Activated CD8-positive, alpha-beta T cell treated with anti-CD3 and anti-CD28 coated beads for 36 hours (primary cell): ENCODE results near the gene CDH12. TPM values are rescaled to one million over a fixed set of nuclear protein-coding genes. Genes with fewer than 3 reads are reported as not detected.

Source experiments
- ATAC-seq: fragments of 200-7000 bp; cut with Tn5 transposase; one replicate; pipeline ENCODE4 v1.10.0; 2021; ENCODE audit warnings: mild to moderate bottlenecking, moderate library complexity
- CTCF ChIA-PET: fragments of 350-600 bp; sonication (Branson Sonifier 250); formaldehyde crosslinking; loops from one replicate; lab custom pipeline; 2021; ENCODE audit warnings: antibody characterized with exemption; lab: Charles Lee
- POLR2A ChIA-PET: fragments of 350-600 bp; sonication (Branson Sonifier 250); formaldehyde crosslinking; loops from one replicate; lab custom pipeline; 2021; ENCODE audit warnings: antibody characterized with exemption; lab: Charles Lee
- DNase-seq: peaks from one replicate; pipeline ENCODE4 v3.0.0-alpha.2; 2020
- H3K27ac Mint-ChIP-seq: one replicate; pipeline ENCODE4 v1.8.0; 2021; ENCODE audit warnings: mild to moderate bottlenecking, mixed read lengths
- H3K27me3 Mint-ChIP-seq: one replicate; pipeline ENCODE4 v1.8.0; 2021; ENCODE audit warnings: mixed read lengths
- H3K36me3 Mint-ChIP-seq: one replicate; pipeline ENCODE4 v1.8.0; 2021; ENCODE audit warnings: low read depth, mixed read lengths
- H3K4me1 Mint-ChIP-seq: one replicate; pipeline ENCODE4 v1.8.0; 2021; ENCODE audit warnings: low read depth, mixed read lengths
- H3K4me3 Mint-ChIP-seq: one replicate; pipeline ENCODE4 v1.8.0; 2021; ENCODE audit warnings: mild to moderate bottlenecking, moderate library complexity, mixed read lengths
- H3K9me3 Mint-ChIP-seq: one replicate; pipeline ENCODE4 v1.8.0; 2021; ENCODE audit warnings: mixed read lengths
- CTCF ChIP-seq: fragments of 200-600 bp; IDR thresholded peaks from one replicate; pipeline ENCODE4 v1.8.0; 2022; ENCODE audit warnings: antibody characterized with exemption, mild to moderate bottlenecking
- intact Hi-C: fragments of 100-400 bp; cut with micrococcal nuclease; formaldehyde crosslinking; loops from one replicate; pipeline ENCODE4 v1.10.0; 2022
- total RNA-seq, 2 experiments: library from RNA; stranded (reverse); gene quantifications; one replicate each; pipeline ENCODE4 v1.2.3, GENCODE V29; 2021

CDH12 gene
- total RNA-seq, 2 experiments from 2014 or later = not detected

- H3K4me1 Mint-ChIP-seq = no peaks in the 10 kb centered on the region
- peaks cover 2% of the 10 kb centered on the region for H3K9me3 Mint-ChIP-seq
- ChIA-PET POLR2A (no interaction called here), CTCF (no interaction called here)
- H3K36me3 Mint-ChIP-seq = no peaks in the 10 kb centered on the region
- H3K27ac Mint-ChIP-seq = no peak overlapping the region
- no peak overlapping the region for H3K4me3 Mint-ChIP-seq
- intact Hi-C loops = no loop called here
- DNase-seq (no peak), ATAC-seq (no peak)
- TF ChIP-seq CTCF = no peak
- H3K27me3 Mint-ChIP-seq = no peaks in the 10 kb centered on the region
Measured at GRCh38 chr5:22056601-22057000, 796.5 kb downstream of the CDH12 start.

- no peak overlapping the region for H3K4me3 Mint-ChIP-seq
- no peaks in the 10 kb centered on the region for H3K4me1 Mint-ChIP-seq
- intact Hi-C loops = no loop called here
- H3K27ac Mint-ChIP-seq = no peak overlapping the region
- no peak for DNase-seq
- H3K27me3 Mint-ChIP-seq = no peaks in the 10 kb centered on the region
- no peak for TF ChIP-seq CTCF
- no peaks in the 10 kb centered on the region for H3K36me3 Mint-ChIP-seq
- ChIA-PET CTCF (no interaction called here), POLR2A (no interaction called here)
- H3K9me3 Mint-ChIP-seq = peaks cover 8% of the 10 kb centered on the region
- no peak for ATAC-seq
Measured at GRCh38 chr5:22053195-22053594, 799.9 kb downstream of the CDH12 start.

DNA sequence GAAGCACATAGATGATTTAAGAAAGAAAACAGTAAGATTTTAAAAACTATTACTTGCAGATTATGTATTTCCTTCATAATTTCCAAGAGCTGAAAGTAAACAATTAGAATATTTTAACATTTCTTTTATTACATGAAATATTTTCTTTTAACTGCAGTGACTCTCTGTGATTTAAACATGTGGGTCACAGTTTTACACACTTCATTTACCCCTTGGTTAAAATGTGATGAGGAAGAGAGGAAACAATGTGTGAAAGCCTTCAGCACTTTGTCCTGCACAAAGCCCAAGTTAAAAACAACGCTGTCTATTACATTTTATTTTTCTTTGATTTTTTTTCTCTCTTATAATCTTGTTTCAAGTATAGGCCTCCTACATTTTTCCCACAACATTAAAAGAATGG is 801.3 kb downstream of the CDH12 start:
- H3K9me3 Mint-ChIP-seq = peaks cover 11% of the 10 kb centered on the region
- H3K27me3 Mint-ChIP-seq = no peaks in the 10 kb centered on the region
- no peak overlapping the region for H3K4me3 Mint-ChIP-seq
- intact Hi-C loops = no loop called here
- H3K36me3 Mint-ChIP-seq = no peaks in the 10 kb centered on the region
- TF ChIP-seq CTCF = no peak
- ATAC-seq (no peak), DNase-seq (no peak)
- no peaks in the 10 kb centered on the region for H3K4me1 Mint-ChIP-seq
- ChIA-PET CTCF (no interaction called here), POLR2A (no interaction called here)
- H3K27ac Mint-ChIP-seq = no peak overlapping the region

DNA sequence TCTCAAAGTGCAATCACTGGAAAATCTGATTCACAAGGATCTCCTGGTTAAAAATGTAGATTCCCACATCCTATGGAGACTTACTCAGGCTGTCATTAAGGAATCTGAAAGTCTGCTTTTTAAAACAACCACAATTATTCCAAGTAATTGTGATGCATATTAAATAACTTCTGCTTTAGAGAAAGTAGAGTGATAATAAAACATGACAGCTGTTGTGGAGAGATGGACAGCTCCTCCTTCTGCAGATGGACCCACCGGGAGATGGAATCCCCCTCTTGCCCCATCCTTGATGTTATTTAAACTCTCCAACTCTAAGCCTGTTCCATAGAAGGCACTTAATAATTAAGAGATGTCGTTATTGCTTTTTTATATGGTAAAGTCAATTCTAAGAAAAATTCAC is 802.2 kb downstream of the CDH12 start:
- no peak for TF ChIP-seq CTCF
- Mint-ChIP-seq H3K27me3 (no peaks in the 10 kb centered on the region), H3K4me1 (no peaks in the 10 kb centered on the region), H3K27ac (no peak overlapping the region), H3K4me3 (no peak overlapping the region), H3K9me3 (peaks cover 11% of the 10 kb centered on the region), H3K36me3 (no peaks in the 10 kb centered on the region)
- CTCF ChIA-PET = no interaction called here
- no peak for ATAC-seq
- intact Hi-C loops = no loop called here
- POLR2A ChIA-PET = no interaction called here
- DNase-seq = no peak

- intact Hi-C loops = no loop called here
- ATAC-seq (no peak), DNase-seq (no peak)
- Mint-ChIP-seq H3K4me3 (no peak overlapping the region), H3K9me3 (peaks cover 11% of the 10 kb centered on the region), H3K36me3 (no peaks in the 10 kb centered on the region), H3K27me3 (no peaks in the 10 kb centered on the region), H3K27ac (no peak overlapping the region), H3K4me1 (no peaks in the 10 kb centered on the region)
- no peak for TF ChIP-seq CTCF
- ChIA-PET POLR2A (no interaction called here), CTCF (no interaction called here)
Measured at GRCh38 chr5:22044229-22044628, 808.9 kb downstream of the CDH12 start.
